Caco-2 (cell line): ENCODE measurements around the gene BEST4. TPM values are rescaled to one million over a fixed set of nuclear protein-coding genes. Genes with fewer than 3 reads are reported as not detected.
"Not testable (repeated sequence)": the region's sequence is repeated elsewhere in the genome, so short reads cannot be mapped to it uniquely, and the experiment has no call there.

Experiments used
- BruUV-seq: library from RNA; stranded (reverse); fragments of 400-500 nt; replicated peaks from 2 replicates; lab custom pipeline; 2021; lab: Mats Ljungman, UMichigan
- CTCF ChIA-PET: fragments of 300-600 bp; sonication (Branson Sonifier 250); formaldehyde crosslinking; loops from one replicate; lab custom pipeline; 2022; ENCODE audit warnings: antibody characterized with exemption; lab: Charles Lee
- POLR2A ChIA-PET: fragments of 300-600 bp; sonication (Branson Sonifier 250); formaldehyde crosslinking; loops from one replicate; lab custom pipeline; 2022; ENCODE audit warnings: antibody characterized with exemption; lab: Charles Lee
- DNase-seq, 2 experiments: peaks; one replicate each; pipeline versions ENCODE4 v3.0.0 to v3.0.0-alpha.2; 2020 to 2022
- H3K27me3 ChIP-seq: replicated peaks from 2 replicates; pipeline ENCODE4 v1.6.0; 2011; ENCODE audit warnings: low read length; ENCODE audit not compliant: control insufficient read depth, insufficient read depth
- H3K36me3 ChIP-seq: 2 replicates; pipeline ENCODE4 v1.5.1; 2011; ENCODE audit warnings: low read length; ENCODE audit not compliant: control insufficient read depth, insufficient read depth
- H3K4me1 ChIP-seq: fragments of 250-450 bp; sonication (Bioruptor Pico); 2 replicates; pipeline ENCODE4 v1.5.1; 2020; ENCODE audit warnings: mild to moderate bottlenecking
- H3K4me3 ChIP-seq: 2 replicates; pipeline ENCODE4 v1.5.1; 2011; ENCODE audit warnings: low read depth, mild to moderate bottlenecking, control low read depth, low read length
- H3K9me3 ChIP-seq: fragments of 250-450 bp; sonication (Bioruptor Pico); 2 replicates; pipeline ENCODE4 v1.5.1; 2020; ENCODE audit warnings: mild to moderate bottlenecking, moderate library complexity
- H3K27ac Mint-ChIP-seq: one replicate; pipeline ENCODE4 v1.8.0; 2022; ENCODE audit warnings: mixed read lengths; ENCODE audit not compliant: unreplicated experiment
- H3K27me3 Mint-ChIP-seq: one replicate; pipeline ENCODE4 v1.8.0; 2022; ENCODE audit warnings: mixed read lengths; ENCODE audit not compliant: insufficient read depth, unreplicated experiment
- H3K36me3 Mint-ChIP-seq: one replicate; pipeline ENCODE4 v1.8.0; 2022; ENCODE audit warnings: mild to moderate bottlenecking, mixed read lengths; ENCODE audit not compliant: insufficient read depth, unreplicated experiment
- H3K4me1 Mint-ChIP-seq: one replicate; pipeline ENCODE4 v1.8.0; 2022; ENCODE audit warnings: low read depth, mixed read lengths; ENCODE audit not compliant: unreplicated experiment
- H3K4me3 Mint-ChIP-seq: one replicate; pipeline ENCODE4 v1.8.0; 2022; ENCODE audit warnings: mild to moderate bottlenecking, moderate library complexity, mixed read lengths; ENCODE audit not compliant: unreplicated experiment
- H3K9me3 Mint-ChIP-seq: one replicate; pipeline ENCODE4 v1.8.0; 2022; ENCODE audit warnings: mixed read lengths; ENCODE audit not compliant: unreplicated experiment
- intact Hi-C: fragments of 100-400 bp; cut with micrococcal nuclease; formaldehyde crosslinking; loops from one replicate; pipeline ENCODE4 v1.10.0; 2022; ENCODE audit not compliant: unreplicated experiment
- total RNA-seq: library from RNA; stranded (reverse); gene quantifications from 2 replicates; pipeline ENCODE4 v1.2.3, GENCODE V29; 2022
- TF ChIP-seq, protein P1 (sequence below), 2 experiments: fragments of 200-600 bp in 1 of 2; IDR thresholded peaks; 1 replicate in 1 of 2; 2 replicates in 1 of 2; pipeline versions ENCODE4 v1.5.1 to v1.8.0; 2011 to 2022; ENCODE audit warnings: antibody characterized with exemption in 1 of 2, control low read depth in 1 of 2, inconsistent platforms in 1 of 2, low read depth in 1 of 2, low read length in 1 of 2, mild to moderate bottlenecking in 1 of 2, moderate library complexity in 1 of 2; ENCODE audit not compliant: insufficient read depth in 1 of 2, severe bottlenecking in 1 of 2, unreplicated experiment in 1 of 2

BEST4 gene
- total RNA-seq, 1 experiment from 2014 or later: not detected

DNA sequence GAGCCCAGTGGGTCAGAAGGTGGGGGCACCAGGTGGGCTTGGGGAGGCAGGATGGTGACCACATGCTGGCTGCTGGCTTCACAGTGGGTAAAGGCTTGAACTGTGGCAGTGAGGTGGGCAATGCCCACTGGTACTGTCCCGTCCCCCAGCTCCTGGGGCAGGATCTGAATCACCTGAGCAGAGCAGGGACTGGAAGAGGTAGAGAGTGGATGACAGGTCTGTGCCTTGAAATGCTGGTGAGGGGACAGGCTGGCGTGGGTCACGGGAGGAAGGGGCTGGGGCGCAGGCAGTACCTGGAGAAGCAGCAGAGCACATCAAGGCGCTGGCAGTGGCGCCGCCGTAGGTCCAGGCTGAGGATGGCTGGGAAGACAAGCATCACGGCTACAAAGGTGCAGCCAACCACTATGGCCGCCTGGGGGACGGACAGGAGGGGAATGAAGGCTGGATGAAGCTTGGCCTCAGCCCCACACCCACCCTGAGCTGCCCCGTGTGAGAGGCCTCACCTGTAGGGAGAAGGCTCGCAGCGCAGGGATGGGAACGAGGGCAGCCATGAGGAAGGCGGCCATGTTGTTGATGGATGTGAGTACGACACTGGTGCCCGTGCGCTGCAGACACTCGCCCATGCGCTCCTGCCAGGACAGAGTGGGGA lies 40.2 kb upstream of the BEST4 start:
- Mint-ChIP-seq H3K4me1 (no peaks in the 10 kb centered on the region), H3K27ac (no peak overlapping the region), H3K27me3 (no peaks in the 10 kb centered on the region), H3K36me3 (no peaks in the 10 kb centered on the region), H3K4me3 (no peak overlapping the region), H3K9me3 (no peaks in the 10 kb centered on the region)
- ChIA-PET POLR2A (interaction anchor here (1.0 kb wide), 1 partner anchor 9 kb away, joined by 3 read pairs; no protein-coding TSS in a partner anchor), CTCF (no interaction called here)
- intact Hi-C loops: no loop called here
- H3K4me3 ChIP-seq: no peak overlapping the region
- H3K4me1 ChIP-seq: no peaks in the 10 kb centered on the region
- no peaks in the 10 kb centered on the region for H3K9me3 ChIP-seq
- no peak for DNase-seq
- no peaks in the 10 kb centered on the region for H3K36me3 ChIP-seq
- BruUV-seq: no TSS peak
- TF ChIP-seq, protein P1, sequence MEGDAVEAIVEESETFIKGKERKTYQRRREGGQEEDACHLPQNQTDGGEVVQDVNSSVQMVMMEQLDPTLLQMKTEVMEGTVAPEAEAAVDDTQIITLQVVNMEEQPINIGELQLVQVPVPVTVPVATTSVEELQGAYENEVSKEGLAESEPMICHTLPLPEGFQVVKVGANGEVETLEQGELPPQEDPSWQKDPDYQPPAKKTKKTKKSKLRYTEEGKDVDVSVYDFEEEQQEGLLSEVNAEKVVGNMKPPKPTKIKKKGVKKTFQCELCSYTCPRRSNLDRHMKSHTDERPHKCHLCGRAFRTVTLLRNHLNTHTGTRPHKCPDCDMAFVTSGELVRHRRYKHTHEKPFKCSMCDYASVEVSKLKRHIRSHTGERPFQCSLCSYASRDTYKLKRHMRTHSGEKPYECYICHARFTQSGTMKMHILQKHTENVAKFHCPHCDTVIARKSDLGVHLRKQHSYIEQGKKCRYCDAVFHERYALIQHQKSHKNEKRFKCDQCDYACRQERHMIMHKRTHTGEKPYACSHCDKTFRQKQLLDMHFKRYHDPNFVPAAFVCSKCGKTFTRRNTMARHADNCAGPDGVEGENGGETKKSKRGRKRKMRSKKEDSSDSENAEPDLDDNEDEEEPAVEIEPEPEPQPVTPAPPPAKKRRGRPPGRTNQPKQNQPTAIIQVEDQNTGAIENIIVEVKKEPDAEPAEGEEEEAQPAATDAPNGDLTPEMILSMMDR (IDR thresholded peaks at IDR 0.05; ENCODE audit: insufficient read depth in 1 of 2, low read depth in 1 of 2, low read length in 1 of 2, severe bottlenecking in 1 of 2, unreplicated experiment in 1 of 2): no peak
- no peaks in the 10 kb centered on the region for H3K27me3 ChIP-seq

DNA sequence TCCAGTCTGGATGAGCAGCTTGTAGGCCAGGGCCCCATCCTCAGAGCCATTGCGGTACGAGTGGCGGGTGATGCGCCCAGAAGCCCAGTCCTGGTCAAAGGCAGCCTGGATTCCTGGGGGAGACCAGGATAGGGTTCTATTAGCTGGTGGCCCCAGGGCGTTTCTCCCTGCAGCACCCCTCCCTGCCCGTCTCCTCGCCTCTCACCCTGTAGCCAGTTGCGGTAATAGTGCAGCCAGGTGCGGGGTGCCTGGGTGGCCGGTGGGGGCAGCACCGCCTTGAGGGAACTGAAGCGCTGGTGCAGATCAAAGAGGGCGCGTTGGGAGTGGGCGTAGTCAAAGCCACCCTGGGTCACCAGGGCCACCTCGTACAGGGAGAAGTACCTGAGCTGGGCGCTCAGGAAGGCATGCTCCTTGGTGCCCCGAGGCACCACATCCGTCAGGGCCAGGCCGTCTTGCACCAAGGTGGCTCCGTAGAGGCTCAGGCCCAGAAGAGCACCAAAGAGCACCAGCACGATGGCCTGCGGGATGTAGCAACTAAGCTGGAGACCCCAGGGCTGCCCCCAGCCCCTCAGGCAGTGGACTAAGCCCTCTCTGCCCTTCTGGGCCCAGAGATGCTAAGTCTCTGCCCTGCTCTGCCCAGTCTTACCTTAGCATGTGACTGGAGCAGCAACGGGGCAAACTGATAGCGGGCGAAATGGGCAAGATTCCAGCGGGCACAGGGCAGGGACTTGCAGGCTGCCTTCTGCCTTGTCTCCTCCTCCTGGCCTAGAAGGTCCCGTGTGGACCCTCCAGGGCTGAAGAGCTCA lies 39.4 kb upstream of the BEST4 start:
- intact Hi-C loops: no loop called here
- Mint-ChIP-seq H3K27me3 (no peaks in the 10 kb centered on the region), H3K4me1 (no peaks in the 10 kb centered on the region), H3K36me3 (no peaks in the 10 kb centered on the region), H3K9me3 (no peaks in the 10 kb centered on the region), H3K27ac (no peak overlapping the region), H3K4me3 (no peak overlapping the region)
- H3K9me3 ChIP-seq: no peaks in the 10 kb centered on the region
- H3K4me3 ChIP-seq: no peak overlapping the region
- no peaks in the 10 kb centered on the region for H3K36me3 ChIP-seq
- no peaks in the 10 kb centered on the region for H3K4me1 ChIP-seq
- no peaks in the 10 kb centered on the region for H3K27me3 ChIP-seq
- CTCF ChIA-PET: interaction anchor here (0.6 kb wide), 1 partner anchor 28 kb away, joined by 3 read pairs; no protein-coding TSS in a partner anchor
- TF ChIP-seq, protein P1 (IDR thresholded peaks at IDR 0.05; ENCODE audit: insufficient read depth in 1 of 2, low read depth in 1 of 2, low read length in 1 of 2, severe bottlenecking in 1 of 2, unreplicated experiment in 1 of 2): no peak
- no peak for DNase-seq
- POLR2A ChIA-PET: interaction anchor here (0.8 to 1.0 kb wide), 2 partner anchors 8 to 46 kb away, joined by 3 read pairs; no protein-coding TSS in a partner anchor
- no TSS peak for BruUV-seq

DNA sequence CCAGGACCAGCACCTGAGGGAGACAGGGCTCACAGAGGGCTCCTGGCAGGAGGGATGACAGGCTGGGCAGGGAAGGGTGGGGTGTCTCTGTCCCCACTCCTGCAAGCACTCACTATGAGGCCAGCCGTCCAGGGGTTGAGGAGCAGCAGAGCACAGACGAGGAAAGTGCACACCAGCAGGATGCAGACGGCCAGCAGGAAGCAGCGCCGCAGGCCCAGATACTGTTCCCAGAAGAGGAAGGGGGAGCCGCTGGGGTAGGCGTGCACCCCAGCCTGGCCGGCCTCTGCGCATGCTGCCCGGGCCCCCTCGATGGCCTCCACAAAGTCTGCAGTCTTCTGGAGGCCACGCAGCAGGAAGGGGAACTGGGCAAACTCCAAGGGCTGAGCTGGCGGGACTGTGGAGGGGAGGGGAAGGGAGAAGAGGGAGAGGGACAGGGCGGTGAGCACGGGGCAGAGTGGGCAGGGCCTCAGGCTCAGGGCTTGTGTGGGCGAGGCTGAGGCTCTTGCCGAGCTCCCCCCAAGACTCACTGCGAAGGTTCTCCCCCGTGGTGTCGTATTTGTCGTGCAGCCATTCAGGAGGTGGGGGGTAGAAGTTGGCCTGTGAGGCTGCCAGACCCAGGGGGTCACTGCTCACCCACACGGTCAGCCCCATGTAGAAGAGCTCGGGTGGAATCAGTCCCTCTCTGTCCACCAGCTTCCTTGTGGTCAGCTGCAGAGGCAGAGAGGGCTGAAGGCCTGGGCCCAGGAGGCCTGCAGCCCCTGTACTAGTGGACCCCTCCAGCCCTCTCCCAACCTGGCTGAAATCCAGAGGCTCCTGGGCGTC lies 38.6 kb upstream of the BEST4 start:
- no peak overlapping the region for H3K4me3 ChIP-seq
- no peaks in the 10 kb centered on the region for H3K9me3 ChIP-seq
- intact Hi-C loops: no loop called here
- Mint-ChIP-seq H3K9me3 (no peaks in the 10 kb centered on the region), H3K36me3 (no peaks in the 10 kb centered on the region), H3K27me3 (no peaks in the 10 kb centered on the region), H3K4me3 (no peak overlapping the region), H3K27ac (no peak overlapping the region), H3K4me1 (no peaks in the 10 kb centered on the region)
- POLR2A ChIA-PET: interaction anchor here (0.8 kb wide), 1 partner anchor 46 kb away, joined by 3 read pairs; no protein-coding TSS in a partner anchor
- DNase-seq: no peak
- TF ChIP-seq, protein P1 (IDR thresholded peaks at IDR 0.05; ENCODE audit: insufficient read depth in 1 of 2, low read depth in 1 of 2, low read length in 1 of 2, severe bottlenecking in 1 of 2, unreplicated experiment in 1 of 2): no peak
- CTCF ChIA-PET: interaction anchor here (0.6 to 0.7 kb wide), 2 partner anchors 27 to 301 kb away, joined by 3 to 8 read pairs; no protein-coding TSS in a partner anchor
- H3K27me3 ChIP-seq: no peaks in the 10 kb centered on the region
- no peaks in the 10 kb centered on the region for H3K36me3 ChIP-seq
- no peaks in the 10 kb centered on the region for H3K4me1 ChIP-seq
- BruUV-seq: no TSS peak

DNA sequence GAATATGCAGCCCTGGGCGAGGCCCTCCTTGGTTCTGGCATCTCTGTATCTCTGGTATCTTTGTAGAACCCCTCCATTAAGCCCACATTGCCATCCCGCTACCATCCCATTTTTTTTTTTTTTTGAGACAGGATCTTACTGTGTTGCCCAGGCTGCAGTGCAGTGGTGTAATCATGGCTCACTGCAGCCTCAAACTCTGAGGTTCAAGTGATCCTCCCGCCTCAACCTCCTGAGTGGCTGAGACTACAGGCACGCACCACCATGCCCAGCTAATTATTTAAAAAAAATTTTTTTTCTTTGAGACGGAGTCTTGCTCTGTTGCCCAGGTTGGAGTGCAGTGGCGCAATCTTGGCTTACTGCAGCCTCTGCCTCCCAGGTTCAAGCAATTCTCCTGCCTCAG lies 36.4 kb upstream of the BEST4 start:
- POLR2A ChIA-PET, DNase-seq, H3K27me3 ChIP-seq, H3K4me1 ChIP-seq, H3K4me3 Mint-ChIP-seq, intact Hi-C loops, H3K9me3 ChIP-seq, BruUV-seq, H3K36me3 Mint-ChIP-seq, H3K27me3 Mint-ChIP-seq, CTCF ChIA-PET, H3K4me3 ChIP-seq, H3K36me3 ChIP-seq, H3K27ac Mint-ChIP-seq, H3K4me1 Mint-ChIP-seq, H3K9me3 Mint-ChIP-seq: not testable (repeated sequence)
